Spleen (tissue), 11 donors: ENCODE results near the gene TAS2R31. TPM values are rescaled to one million over a fixed set of nuclear protein-coding genes. Genes with fewer than 3 reads are reported as not detected.
"Not testable (repeated sequence)": the region's sequence is repeated elsewhere in the genome, so short reads cannot be mapped to it uniquely, and the experiment has no call there.

Source experiments
- DNase-seq: peaks from one replicate; pipeline ENCODE4 v3.0.0-alpha.2; 2020
- H3K27ac ChIP-seq, 8 donors: fragments of 200-600 bp; sonication (generic) in 7 of 8; 1 replicate in 4 of 8; 2 replicates in 4 of 8; pipeline versions ENCODE4 v1.5.0 to v1.8.0; 2016 to 2021; ENCODE audit warnings: inconsistent platforms in 4 of 8, mild to moderate bottlenecking in 4 of 8, moderate library complexity in 1 of 8
- H3K27me3 ChIP-seq, 7 donors: fragments of 200-600 bp; sonication (generic) in 6 of 7; replicated peaks in 1 of 7; 1 replicate in 4 of 7; 2 replicates in 3 of 7; pipeline versions ENCODE4 v1.5.0 to v1.8.0; 2016 to 2021; ENCODE audit warnings: inconsistent platforms in 3 of 7, mild to moderate bottlenecking in 1 of 7
- H3K36me3 ChIP-seq, 6 donors: fragments of 200-600 bp; sonication (generic) in 5 of 6; 1 replicate in 4 of 6; 2 replicates in 2 of 6; pipeline versions ENCODE4 v1.5.0 to v1.8.0; 2016 to 2021; ENCODE audit warnings: inconsistent platforms in 2 of 6
- H3K4me1 ChIP-seq, 6 donors: fragments of 200-600 bp; sonication (generic) in 5 of 6; 1 replicate in 3 of 6; 2 replicates in 3 of 6; pipeline versions ENCODE4 v1.5.0 to v1.8.0; 2016 to 2021; ENCODE audit warnings: inconsistent platforms in 3 of 6
- H3K4me3 ChIP-seq, 8 donors: fragments of 200-600 bp; sonication (generic) in 7 of 8; 1 replicate in 4 of 8; 2 replicates in 4 of 8; pipeline versions ENCODE4 v1.5.0 to v1.8.0; 2016 to 2021; ENCODE audit warnings: inconsistent platforms in 4 of 8, mild to moderate bottlenecking in 4 of 8, moderate library complexity in 2 of 8
- H3K9me3 ChIP-seq, 8 donors: fragments of 200-600 bp; sonication (generic) in 7 of 8; 1 replicate in 4 of 8; 2 replicates in 4 of 8; pipeline versions ENCODE4 v1.5.0 to v1.8.0; 2016 to 2021; ENCODE audit warnings: inconsistent platforms in 4 of 8
- POLR2A ChIP-seq, 3 donors: fragments of 450-650 bp; IDR thresholded peaks; one replicate each; pipeline ENCODE4 v1.5.1; 2017; ENCODE audit warnings: antibody characterized with exemption in 3 of 3, mild to moderate bottlenecking in 1 of 3
- POLR2AphosphoS5 ChIP-seq, 3 donors: sonication (generic); formaldehyde crosslinking; IDR thresholded peaks; one replicate each; pipeline ENCODE4 v1.5.1; 2017; ENCODE audit warnings: antibody characterized with exemption in 3 of 3
- WGBS, 5 donors: extraction: QIAGEN DNeasy Blood & Tissue Kit in 3 of 5; methylation state at CpG; one replicate each; pipeline versions ENCODE4 v1.1.5 to v1.1.7; 2013 to 2018; 5-methylcytosine and 5-hydroxymethylcytosine counted together
- intact Hi-C: fragments of 100-400 bp; cut with DNase I; formaldehyde crosslinking; loops from one replicate; pipeline ENCODE4 v1.15.0; 2023; ENCODE audit warnings: low total_unique reads
- polyA plus RNA-seq, 3 donors: library from polyadenylated mRNA; stranded (reverse); fragments of 200-250 nt; gene quantifications; one replicate each; pipeline ENCODE4 v1.2.1, GENCODE V29; 2013
- total RNA-seq, 7 donors: library from RNA; depleted of rRNA in 3 of 7; stranded (reverse); fragments of >200 nt in 3 of 7; fragmentation: NEBNext Ultra II Directional in 4 of 7; extraction: Animal tissue kit (Norgen Biotek cat#: 25700) in 4 of 7; gene quantifications; one replicate each; pipeline versions ENCODE4 v1.1.0 to v1.2.1, GENCODE V29; 2016 to 2021
- TF ChIP-seq, protein P1 (sequence below), 11 experiments: fragments of 200-600 bp in 7 of 11; fragments of 450-650 bp in 4 of 11; sonication (generic) in 4 of 11; IDR thresholded peaks in 8 of 11; conservative IDR thresholded peaks in 3 of 11; 1 replicate in 7 of 11; 2 replicates in 4 of 11; pipeline versions ENCODE4 v1.4.0 to v1.8.0; 2016 to 2021; ENCODE audit warnings: antibody characterized with exemption in 11 of 11, inconsistent platforms in 4 of 11, mild to moderate bottlenecking in 1 of 11
- donor health status: healthy with polysubstance abuse.
- donor health status: DM: no; HTN: no; CAD: no; lungs with moderate emphysema.
- donor health status: DM: no; HTN: no; CAD: no.
- donor health status: Bipolar disorder and iron deficiency.
- donor health status: healthy.
- donor health status: DM: no; HTN: no; CAD: no.
- donor health status: DM: yes; HTN: yes; CAD: no.

The TAS2R31 gene
- total and polyA plus RNA-seq, 10 donors: 0.21 to 14.1 (median 7.5) TPM; not detected in 1

DNA sequence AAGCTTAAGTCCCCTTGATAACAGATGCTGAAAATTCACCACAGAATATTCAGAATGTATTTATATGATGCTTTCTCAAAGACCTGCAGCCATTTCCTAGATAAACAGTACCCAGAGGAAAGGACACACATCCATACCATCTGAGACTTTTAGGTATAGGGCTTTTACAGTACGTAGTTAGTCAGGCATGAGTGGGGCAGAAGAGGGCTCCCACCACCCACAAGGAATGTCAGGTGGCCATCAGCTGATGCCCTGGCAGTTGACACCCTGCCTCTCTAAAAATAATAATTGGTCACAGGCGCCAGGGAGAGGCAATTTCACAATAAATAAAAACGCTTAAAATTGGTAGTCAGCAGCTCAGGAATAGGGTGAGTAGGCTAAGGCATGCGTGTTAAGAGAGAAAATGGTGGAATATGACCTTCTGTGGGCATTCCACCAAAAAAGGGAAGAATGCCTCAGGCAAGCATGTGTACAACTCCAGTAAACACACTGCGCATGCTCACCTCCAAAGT lies 38.7 kb upstream of the TAS2R31 start:
- 78 to 88% (median 86%) methylated on average over 5 of the region's 5 CpGs for WGBS, 5 donors
- no peak for DNase-seq
- H3K27ac ChIP-seq: no peak overlapping the region

DNA sequence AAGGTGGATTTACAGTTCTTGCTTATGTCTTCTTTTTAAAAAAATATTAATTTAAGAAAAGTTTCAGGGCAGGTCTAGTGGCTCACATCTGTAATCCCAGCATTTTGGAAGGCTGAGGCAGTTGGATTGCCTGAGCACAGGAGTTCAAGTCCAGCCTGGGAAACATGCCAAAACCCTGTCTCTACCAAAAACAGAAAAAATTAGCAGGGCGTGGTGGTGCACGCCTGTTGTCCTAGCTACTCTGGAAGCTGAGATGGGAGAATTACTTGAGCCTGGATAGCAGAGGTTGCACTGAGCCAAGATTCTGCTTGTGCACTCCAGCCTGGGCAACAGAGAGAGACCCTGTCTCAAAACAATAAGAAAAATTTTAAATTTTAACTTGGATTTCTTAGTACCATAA lies 36.3 kb upstream of the TAS2R31 start:
- H3K4me1 ChIP-seq: no peaks in the 10 kb centered on the region
- intact Hi-C loops: no loop called here
- H3K9me3 ChIP-seq: no peaks in the 10 kb centered on the region
- no peak for DNase-seq
- no peak overlapping the region for H3K27ac ChIP-seq
- H3K4me3 ChIP-seq: no peak overlapping the region
- TF ChIP-seq POLR2A (IDR thresholded peaks at IDR 0.05): no peak
- TF ChIP-seq POLR2AphosphoS5 (IDR thresholded peaks at IDR 0.05): no peak
- TF ChIP-seq, protein P1, sequence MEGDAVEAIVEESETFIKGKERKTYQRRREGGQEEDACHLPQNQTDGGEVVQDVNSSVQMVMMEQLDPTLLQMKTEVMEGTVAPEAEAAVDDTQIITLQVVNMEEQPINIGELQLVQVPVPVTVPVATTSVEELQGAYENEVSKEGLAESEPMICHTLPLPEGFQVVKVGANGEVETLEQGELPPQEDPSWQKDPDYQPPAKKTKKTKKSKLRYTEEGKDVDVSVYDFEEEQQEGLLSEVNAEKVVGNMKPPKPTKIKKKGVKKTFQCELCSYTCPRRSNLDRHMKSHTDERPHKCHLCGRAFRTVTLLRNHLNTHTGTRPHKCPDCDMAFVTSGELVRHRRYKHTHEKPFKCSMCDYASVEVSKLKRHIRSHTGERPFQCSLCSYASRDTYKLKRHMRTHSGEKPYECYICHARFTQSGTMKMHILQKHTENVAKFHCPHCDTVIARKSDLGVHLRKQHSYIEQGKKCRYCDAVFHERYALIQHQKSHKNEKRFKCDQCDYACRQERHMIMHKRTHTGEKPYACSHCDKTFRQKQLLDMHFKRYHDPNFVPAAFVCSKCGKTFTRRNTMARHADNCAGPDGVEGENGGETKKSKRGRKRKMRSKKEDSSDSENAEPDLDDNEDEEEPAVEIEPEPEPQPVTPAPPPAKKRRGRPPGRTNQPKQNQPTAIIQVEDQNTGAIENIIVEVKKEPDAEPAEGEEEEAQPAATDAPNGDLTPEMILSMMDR (IDR thresholded peaks at IDR 0.05 in 8 of 11, conservative IDR thresholded peaks at IDR 0.05 in 3 of 11): no peak
- WGBS, 5 donors: 35 to 85% (median 64%) methylated on average over 2 of the region's 2 CpGs
- H3K27me3 ChIP-seq: no peaks in the 10 kb centered on the region
- H3K36me3 ChIP-seq: no peaks in the 10 kb centered on the region

More for the DNA sequence above, 38.7 kb upstream of the TAS2R31 start:
- intact Hi-C loops: no loop called here
- no peaks in the 10 kb centered on the region for H3K36me3 ChIP-seq
- TF ChIP-seq POLR2A (IDR thresholded peaks at IDR 0.05) (no peak), POLR2AphosphoS5 (IDR thresholded peaks at IDR 0.05) (no peak)
- TF ChIP-seq, protein P1 (IDR thresholded peaks at IDR 0.05 in 8 of 11, conservative IDR thresholded peaks at IDR 0.05 in 3 of 11): no peak
- no peaks in the 10 kb centered on the region for H3K27me3 ChIP-seq
- no peaks in the 10 kb centered on the region for H3K4me1 ChIP-seq
- H3K9me3 ChIP-seq: no peaks in the 10 kb centered on the region
- H3K4me3 ChIP-seq: no peak overlapping the region

DNA sequence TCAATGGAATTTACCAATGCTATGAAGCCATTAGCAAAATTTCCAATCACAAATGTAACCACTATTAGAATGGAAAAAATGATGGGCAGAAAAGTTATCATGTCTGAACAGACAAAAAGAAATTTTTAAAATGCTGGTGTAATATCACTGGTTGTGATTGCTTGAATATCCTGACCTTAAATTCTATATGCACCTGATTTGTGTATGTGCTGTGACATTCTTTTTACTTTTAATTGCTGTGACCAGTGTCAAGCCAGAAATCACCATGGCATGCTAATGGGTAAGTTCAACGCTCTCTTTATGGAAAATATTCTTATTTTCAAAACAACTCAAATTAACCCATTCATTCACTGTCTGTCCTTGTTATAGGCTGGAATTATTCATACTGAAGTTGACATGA lies 31.0 kb upstream of the TAS2R31 start, which contains the start of gene TAS2R46:
TAS2R46 (minus strand) TSS at position 101 of the 400 bp plus-strand sequence; CDS start at position 101, 0 bp downstream.
- H3K27me3 ChIP-seq, H3K36me3 ChIP-seq, H3K4me1 ChIP-seq, H3K27ac ChIP-seq, H3K4me3 ChIP-seq, DNase-seq, H3K9me3 ChIP-seq, intact Hi-C loops: not testable (repeated sequence)
- WGBS, 5 donors: 92 to 98% (median 95%) methylated on average over 1 of the region's 1 CpG

DNA sequence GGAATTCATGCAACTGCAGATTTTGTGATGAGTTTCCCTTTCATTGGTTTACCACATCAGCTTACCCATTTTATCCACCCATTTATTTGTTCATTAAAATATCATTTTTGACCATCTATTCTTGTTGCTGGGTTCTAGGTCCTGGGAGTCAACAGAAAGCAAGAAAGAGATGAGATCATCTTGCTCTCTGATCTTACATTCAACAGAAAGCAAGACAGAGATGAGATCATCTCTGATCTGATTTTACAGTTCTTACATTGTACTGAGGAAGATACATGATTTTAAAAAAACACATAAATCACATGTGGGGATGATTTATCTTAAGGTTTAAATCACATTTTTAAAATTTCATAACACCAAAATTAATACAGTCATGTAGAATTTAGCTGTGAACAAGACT lies 28.6 kb upstream of the TAS2R31 start:
- no peaks in the 10 kb centered on the region for H3K4me1 ChIP-seq
- DNase-seq: no peak
- H3K4me3 ChIP-seq: no peak overlapping the region
- TF ChIP-seq, protein P1 (IDR thresholded peaks at IDR 0.05 in 8 of 11, conservative IDR thresholded peaks at IDR 0.05 in 3 of 11): no peak
- TF ChIP-seq POLR2AphosphoS5 (IDR thresholded peaks at IDR 0.05) (no peak), POLR2A (IDR thresholded peaks at IDR 0.05) (no peak)
- H3K36me3 ChIP-seq: no peaks in the 10 kb centered on the region
- no peak overlapping the region for H3K27ac ChIP-seq
- intact Hi-C loops: no loop called here
- H3K9me3 ChIP-seq: no peaks in the 10 kb centered on the region
- H3K27me3 ChIP-seq: no peaks in the 10 kb centered on the region

DNA sequence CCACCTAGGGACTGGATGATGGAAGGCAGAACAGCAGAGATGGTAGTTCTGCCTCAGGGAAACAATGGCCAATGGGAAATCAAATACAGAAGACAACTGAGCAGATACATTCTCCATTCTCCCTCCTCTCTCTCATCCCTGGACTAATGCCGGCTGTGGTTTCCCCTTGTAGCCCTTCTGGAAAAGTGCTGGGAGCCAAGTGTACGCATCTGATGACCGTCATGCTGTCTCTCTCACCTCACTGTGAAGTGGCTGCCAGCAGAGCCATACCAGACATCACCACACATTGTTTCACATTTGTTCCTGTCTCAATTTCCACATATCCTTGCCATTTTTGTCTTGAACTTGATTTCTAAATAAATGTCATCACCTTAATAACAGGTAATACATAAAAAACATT lies 27.8 kb upstream of the TAS2R31 start:
- no peaks in the 10 kb centered on the region for H3K27me3 ChIP-seq
- no peaks in the 10 kb centered on the region for H3K4me1 ChIP-seq
- intact Hi-C loops: no loop called here
- DNase-seq: no peak
- 94 to 100% (median 98%) methylated on average over 3 of the region's 3 CpGs for WGBS, 5 donors
- no peak for TF ChIP-seq POLR2AphosphoS5 (IDR thresholded peaks at IDR 0.05)
- TF ChIP-seq, protein P1 (IDR thresholded peaks at IDR 0.05 in 8 of 11, conservative IDR thresholded peaks at IDR 0.05 in 3 of 11): no peak
- no peak for TF ChIP-seq POLR2A (IDR thresholded peaks at IDR 0.05)
- peaks cover 0 to 1% (median 0%) of the 10 kb centered on the region in 8 donors for H3K9me3 ChIP-seq
- no peak overlapping the region for H3K4me3 ChIP-seq
- H3K27ac ChIP-seq: no peak overlapping the region
- H3K36me3 ChIP-seq: no peaks in the 10 kb centered on the region
